ENCODE results near the gene CRTAC1.

DNA sequence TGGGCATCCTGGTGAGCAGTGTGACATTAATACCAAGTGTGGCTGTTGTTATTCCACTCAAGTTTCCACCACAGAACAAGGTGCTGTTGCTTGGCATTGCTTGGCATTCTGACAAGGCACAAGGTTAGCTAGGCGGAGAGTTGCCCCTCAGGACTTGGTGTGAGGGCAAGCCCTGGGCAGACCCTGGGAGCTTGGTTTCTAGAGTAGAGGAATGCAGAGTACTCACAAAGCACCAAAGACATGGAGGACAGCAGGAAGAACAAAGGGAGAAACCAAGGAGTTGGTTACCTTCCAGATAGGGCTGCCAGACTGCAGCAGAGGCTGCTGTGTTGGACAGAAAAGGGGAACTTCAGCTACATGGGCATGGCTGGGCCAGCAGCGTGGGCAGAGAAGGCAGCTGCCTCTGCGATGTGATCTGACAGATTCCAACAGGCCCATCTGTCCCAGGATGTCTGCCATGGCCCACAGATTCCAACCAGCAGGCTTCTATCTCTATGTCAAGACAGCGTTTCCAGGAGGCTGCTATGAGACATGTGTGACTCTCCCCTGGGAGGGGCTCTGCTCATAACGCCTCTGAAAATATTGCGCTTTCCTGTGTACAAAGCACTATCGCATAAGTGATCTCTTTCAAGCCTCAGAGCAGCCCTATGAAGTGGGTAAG lies 178.9 kb downstream of the CRTAC1 start:
- TF ChIP-seq, protein P1, sequence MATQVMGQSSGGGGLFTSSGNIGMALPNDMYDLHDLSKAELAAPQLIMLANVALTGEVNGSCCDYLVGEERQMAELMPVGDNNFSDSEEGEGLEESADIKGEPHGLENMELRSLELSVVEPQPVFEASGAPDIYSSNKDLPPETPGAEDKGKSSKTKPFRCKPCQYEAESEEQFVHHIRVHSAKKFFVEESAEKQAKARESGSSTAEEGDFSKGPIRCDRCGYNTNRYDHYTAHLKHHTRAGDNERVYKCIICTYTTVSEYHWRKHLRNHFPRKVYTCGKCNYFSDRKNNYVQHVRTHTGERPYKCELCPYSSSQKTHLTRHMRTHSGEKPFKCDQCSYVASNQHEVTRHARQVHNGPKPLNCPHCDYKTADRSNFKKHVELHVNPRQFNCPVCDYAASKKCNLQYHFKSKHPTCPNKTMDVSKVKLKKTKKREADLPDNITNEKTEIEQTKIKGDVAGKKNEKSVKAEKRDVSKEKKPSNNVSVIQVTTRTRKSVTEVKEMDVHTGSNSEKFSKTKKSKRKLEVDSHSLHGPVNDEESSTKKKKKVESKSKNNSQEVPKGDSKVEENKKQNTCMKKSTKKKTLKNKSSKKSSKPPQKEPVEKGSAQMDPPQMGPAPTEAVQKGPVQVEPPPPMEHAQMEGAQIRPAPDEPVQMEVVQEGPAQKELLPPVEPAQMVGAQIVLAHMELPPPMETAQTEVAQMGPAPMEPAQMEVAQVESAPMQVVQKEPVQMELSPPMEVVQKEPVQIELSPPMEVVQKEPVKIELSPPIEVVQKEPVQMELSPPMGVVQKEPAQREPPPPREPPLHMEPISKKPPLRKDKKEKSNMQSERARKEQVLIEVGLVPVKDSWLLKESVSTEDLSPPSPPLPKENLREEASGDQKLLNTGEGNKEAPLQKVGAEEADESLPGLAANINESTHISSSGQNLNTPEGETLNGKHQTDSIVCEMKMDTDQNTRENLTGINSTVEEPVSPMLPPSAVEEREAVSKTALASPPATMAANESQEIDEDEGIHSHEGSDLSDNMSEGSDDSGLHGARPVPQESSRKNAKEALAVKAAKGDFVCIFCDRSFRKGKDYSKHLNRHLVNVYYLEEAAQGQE (IDR thresholded peaks at IDR 0.05; ENCODE audit: unreplicated experiment): no peak
- TF ChIP-seq, protein P2, sequence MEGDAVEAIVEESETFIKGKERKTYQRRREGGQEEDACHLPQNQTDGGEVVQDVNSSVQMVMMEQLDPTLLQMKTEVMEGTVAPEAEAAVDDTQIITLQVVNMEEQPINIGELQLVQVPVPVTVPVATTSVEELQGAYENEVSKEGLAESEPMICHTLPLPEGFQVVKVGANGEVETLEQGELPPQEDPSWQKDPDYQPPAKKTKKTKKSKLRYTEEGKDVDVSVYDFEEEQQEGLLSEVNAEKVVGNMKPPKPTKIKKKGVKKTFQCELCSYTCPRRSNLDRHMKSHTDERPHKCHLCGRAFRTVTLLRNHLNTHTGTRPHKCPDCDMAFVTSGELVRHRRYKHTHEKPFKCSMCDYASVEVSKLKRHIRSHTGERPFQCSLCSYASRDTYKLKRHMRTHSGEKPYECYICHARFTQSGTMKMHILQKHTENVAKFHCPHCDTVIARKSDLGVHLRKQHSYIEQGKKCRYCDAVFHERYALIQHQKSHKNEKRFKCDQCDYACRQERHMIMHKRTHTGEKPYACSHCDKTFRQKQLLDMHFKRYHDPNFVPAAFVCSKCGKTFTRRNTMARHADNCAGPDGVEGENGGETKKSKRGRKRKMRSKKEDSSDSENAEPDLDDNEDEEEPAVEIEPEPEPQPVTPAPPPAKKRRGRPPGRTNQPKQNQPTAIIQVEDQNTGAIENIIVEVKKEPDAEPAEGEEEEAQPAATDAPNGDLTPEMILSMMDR (conservative IDR thresholded peaks at IDR 0.05; ENCODE audit: low read depth in 2 of 2): no peak
- TF ChIP-seq, protein P3, sequence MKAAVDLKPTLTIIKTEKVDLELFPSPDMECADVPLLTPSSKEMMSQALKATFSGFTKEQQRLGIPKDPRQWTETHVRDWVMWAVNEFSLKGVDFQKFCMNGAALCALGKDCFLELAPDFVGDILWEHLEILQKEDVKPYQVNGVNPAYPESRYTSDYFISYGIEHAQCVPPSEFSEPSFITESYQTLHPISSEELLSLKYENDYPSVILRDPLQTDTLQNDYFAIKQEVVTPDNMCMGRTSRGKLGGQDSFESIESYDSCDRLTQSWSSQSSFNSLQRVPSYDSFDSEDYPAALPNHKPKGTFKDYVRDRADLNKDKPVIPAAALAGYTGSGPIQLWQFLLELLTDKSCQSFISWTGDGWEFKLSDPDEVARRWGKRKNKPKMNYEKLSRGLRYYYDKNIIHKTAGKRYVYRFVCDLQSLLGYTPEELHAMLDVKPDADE (IDR thresholded peaks at IDR 0.05): no peak
- TF ChIP-seq POLR2AphosphoS5 (IDR thresholded peaks at IDR 0.05; ENCODE audit: low read depth) (no peak), NANOG (IDR thresholded peaks at IDR 0.05; ENCODE audit: borderline replicate concordance) (no peak), EZH2 (IDR thresholded peaks at IDR 0.05; ENCODE audit: low read depth, unreplicated experiment) (no peak), EZH2phosphoT487 (IDR thresholded peaks at IDR 0.05; ENCODE audit: unreplicated experiment) (no peak), JUNB (IDR thresholded peaks at IDR 0.05; ENCODE audit: unreplicated experiment) (no peak), STAT1 (IDR thresholded peaks at IDR 0.05; ENCODE audit: unreplicated experiment) (no peak), CREB1 (CRISPR knock-in tag; IDR thresholded peaks at IDR 0.05; ENCODE audit: low read depth) (no peak)

All from GM23338 (cell line).